Prostate gland (tissue), 2 donors: ENCODE data around the gene PBX3. TPM values are rescaled to one million over a fixed set of nuclear protein-coding genes. Genes with fewer than 3 reads are reported as not detected.

ENCODE experiments used
- DNase-seq: peaks from one replicate; pipeline ENCODE4 v3.0.0-alpha.2; 2019; ENCODE audit warnings: low spot score
- H3K27ac ChIP-seq, 2 donors: fragments of 200-600 bp; sonication (generic); 2 replicates each; pipeline ENCODE4 v1.5.1; 2017 to 2019
- H3K27me3 ChIP-seq: fragments of 200-600 bp; sonication (generic); replicated peaks from 2 replicates; pipeline ENCODE4 v1.5.1; 2019; ENCODE audit not compliant: insufficient read depth
- H3K36me3 ChIP-seq, 2 donors: fragments of 200-600 bp; sonication (generic); 1 replicate in 1 of 2; 2 replicates in 1 of 2; pipeline versions ENCODE4 v1.5.1 to v1.8.1; 2017 to 2019
- H3K4me1 ChIP-seq: fragments of 200-600 bp; sonication (generic); replicated peaks from 2 replicates; pipeline ENCODE4 v1.5.1; 2019
- H3K4me3 ChIP-seq, 2 donors: fragments of 200-600 bp; sonication (generic); 2 replicates each; pipeline ENCODE4 v1.5.1; 2017 to 2019
- H3K9me3 ChIP-seq: fragments of 200-600 bp; sonication (generic); 2 replicates; pipeline ENCODE4 v1.5.1; 2017
- POLR2A ChIP-seq: fragments of 450-650 bp; IDR thresholded peaks from one replicate; pipeline ENCODE4 v1.6.1; 2016; ENCODE audit warnings: antibody characterized with exemption, mild to moderate bottlenecking
- POLR2AphosphoS5 ChIP-seq: sonication (generic); formaldehyde crosslinking; IDR thresholded peaks from one replicate; pipeline ENCODE4 v1.6.1; 2017; ENCODE audit warnings: antibody characterized with exemption
- WGBS: methylation state at CpG from one replicate; pipeline ENCODE4 v1.1.5; 2018; 5-methylcytosine and 5-hydroxymethylcytosine counted together
- intact Hi-C: fragments of 100-400 bp; cut with DNase I; formaldehyde crosslinking; loops from one replicate; pipeline ENCODE4 v1.14.2; 2022
- total RNA-seq, 2 donors: library from RNA; depleted of rRNA; stranded (reverse); fragments of >200 nt; gene quantifications; one replicate each; pipeline ENCODE4 v1.1.0, GENCODE V29; 2016
- TF ChIP-seq, protein P1 (sequence below), 4 experiments: fragments of 200-600 bp in 2 of 4; fragments of 450-650 bp in 2 of 4; sonication (generic) in 2 of 4; IDR thresholded peaks; 1 replicate in 3 of 4; 2 replicates in 1 of 4; pipeline ENCODE4 v1.5.1; 2016 to 2019; ENCODE audit warnings: antibody characterized with exemption in 4 of 4, mild to moderate bottlenecking in 2 of 4, moderate library complexity in 2 of 4

PBX3 gene
- total RNA-seq, 2 donors from 2014 or later, result 48.5 to 77.6 TPM

DNA sequence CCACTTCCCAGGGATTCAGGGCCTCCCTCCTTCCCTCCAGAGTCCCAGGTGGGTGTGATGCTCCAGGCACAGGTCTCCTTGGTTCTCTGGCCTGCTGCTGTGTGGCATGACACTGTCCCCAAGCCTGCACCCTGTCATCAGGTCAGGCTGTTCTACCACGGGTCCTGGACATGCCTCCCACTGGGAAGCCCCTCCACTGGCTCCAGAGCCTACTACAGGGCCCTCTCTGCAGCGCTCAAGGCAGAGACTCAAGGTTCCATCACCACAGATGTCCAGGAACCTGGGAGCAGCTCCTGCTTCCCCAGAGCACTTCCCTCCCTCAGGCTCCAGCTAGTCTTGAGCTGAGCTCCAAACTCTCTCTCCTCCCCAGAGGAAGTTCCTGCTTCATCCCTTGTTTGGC, 237.3 kb downstream of the PBX3 start:
- 89% methylated on average over 2 of the region's 2 CpGs for WGBS
- no peaks in the 10 kb centered on the region for H3K4me1 ChIP-seq
- intact Hi-C loops, result no loop called here
- H3K27ac ChIP-seq, result no peak overlapping the region
- no peak for TF ChIP-seq POLR2AphosphoS5
- TF ChIP-seq, protein P1, sequence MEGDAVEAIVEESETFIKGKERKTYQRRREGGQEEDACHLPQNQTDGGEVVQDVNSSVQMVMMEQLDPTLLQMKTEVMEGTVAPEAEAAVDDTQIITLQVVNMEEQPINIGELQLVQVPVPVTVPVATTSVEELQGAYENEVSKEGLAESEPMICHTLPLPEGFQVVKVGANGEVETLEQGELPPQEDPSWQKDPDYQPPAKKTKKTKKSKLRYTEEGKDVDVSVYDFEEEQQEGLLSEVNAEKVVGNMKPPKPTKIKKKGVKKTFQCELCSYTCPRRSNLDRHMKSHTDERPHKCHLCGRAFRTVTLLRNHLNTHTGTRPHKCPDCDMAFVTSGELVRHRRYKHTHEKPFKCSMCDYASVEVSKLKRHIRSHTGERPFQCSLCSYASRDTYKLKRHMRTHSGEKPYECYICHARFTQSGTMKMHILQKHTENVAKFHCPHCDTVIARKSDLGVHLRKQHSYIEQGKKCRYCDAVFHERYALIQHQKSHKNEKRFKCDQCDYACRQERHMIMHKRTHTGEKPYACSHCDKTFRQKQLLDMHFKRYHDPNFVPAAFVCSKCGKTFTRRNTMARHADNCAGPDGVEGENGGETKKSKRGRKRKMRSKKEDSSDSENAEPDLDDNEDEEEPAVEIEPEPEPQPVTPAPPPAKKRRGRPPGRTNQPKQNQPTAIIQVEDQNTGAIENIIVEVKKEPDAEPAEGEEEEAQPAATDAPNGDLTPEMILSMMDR (IDR thresholded peaks at IDR 0.05), result no peak
- TF ChIP-seq POLR2A, result no peak
- H3K4me3 ChIP-seq, result no peak overlapping the region
- no peaks in the 10 kb centered on the region for H3K27me3 ChIP-seq
- DNase-seq, result no peak
- no peaks in the 10 kb centered on the region for H3K36me3 ChIP-seq
- no peaks in the 10 kb centered on the region for H3K9me3 ChIP-seq

DNA sequence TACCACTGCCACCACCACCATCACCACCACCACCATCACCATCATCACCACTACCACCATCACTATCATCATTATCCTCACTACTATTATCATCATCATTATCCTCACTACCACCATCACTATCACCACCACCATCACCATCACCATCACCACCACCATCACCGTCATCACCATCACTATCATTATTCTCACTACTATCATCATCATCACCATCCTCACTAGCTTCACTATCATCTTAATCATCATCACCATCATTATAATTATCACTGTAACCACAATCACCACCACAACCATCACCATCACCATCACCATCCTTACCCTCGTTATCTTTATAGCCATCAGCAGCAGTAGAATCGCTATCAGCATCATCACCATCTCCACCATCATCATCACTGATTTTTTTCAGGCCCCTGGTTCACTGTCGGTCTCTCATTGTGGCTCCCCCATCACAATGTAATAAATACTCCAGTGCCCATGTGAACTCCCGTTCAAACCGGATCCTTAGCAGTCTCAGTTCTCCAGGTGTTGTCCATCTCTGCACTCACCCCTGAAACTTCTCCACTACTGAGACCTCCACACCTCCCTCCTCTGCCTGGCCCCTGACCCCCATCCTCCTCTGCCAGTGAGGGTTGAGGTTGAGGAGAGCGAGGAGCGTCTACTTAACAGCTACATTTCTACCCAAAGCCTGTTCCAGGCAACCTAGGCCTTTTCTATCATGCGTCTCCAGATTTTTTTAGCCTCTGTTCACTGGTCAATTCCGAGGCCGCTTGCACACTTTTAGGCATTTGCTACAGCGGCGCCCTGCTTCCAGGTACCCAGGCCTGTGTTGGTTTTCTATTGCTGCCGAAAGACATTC, 238.2 kb downstream of the PBX3 start:
- H3K4me3 ChIP-seq, result no peak overlapping the region
- intact Hi-C loops, result no loop called here

DNA sequence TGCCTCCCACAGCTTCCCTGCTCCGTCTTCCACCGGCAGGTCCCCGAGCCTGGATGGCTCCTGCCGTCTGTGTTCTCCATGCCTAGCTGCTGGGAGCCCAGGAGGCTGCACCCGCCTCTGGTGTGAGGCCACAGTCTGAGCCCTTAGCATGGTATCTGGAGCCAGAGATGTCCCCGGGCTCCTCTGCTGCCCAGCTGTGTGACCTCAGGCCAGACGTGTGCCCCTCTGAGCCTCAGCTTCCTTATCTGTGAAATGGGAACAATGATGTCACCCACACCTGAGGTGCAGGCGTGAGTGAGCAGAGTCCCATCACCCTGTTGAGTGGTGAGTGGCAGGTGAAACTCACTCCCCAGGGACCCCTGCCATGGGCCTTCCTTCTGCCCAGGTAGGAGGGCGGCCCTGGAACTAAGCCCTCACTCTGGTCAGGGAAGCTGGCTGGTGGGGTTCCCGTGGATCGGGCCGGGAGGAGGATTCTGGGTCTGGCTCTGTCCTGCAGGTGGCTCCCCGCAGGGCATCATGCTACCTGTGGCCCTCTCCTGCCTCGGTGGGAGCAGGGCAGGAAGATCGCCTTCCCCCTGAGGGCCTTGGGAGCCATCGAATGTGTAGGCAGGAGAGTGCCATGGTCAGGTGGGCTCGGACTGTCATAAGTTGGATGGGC, 239.0 kb downstream of the PBX3 start:
- H3K36me3 ChIP-seq, result no peaks in the 10 kb centered on the region
- no peaks in the 10 kb centered on the region for H3K9me3 ChIP-seq
- no peaks in the 10 kb centered on the region for H3K4me1 ChIP-seq
- intact Hi-C loops, result no loop called here
- 84% methylated on average over 17 of the region's 17 CpGs for whole genome bisulfite sequencing
- no peak for TF ChIP-seq POLR2A
- no peak for TF ChIP-seq POLR2AphosphoS5
- TF ChIP-seq, protein P1 (IDR thresholded peaks at IDR 0.05), result no peak
- H3K27me3 ChIP-seq, result no peaks in the 10 kb centered on the region
- H3K4me3 ChIP-seq, result no peak overlapping the region
- DNase-seq, result no peak
- no peak overlapping the region for H3K27ac ChIP-seq

More for the DNA sequence above, 238.2 kb downstream of the PBX3 start:
- Histone ChIP-seq H3K9me3 (no peaks in the 10 kb centered on the region), H3K4me1 (no peaks in the 10 kb centered on the region), H3K36me3 (no peaks in the 10 kb centered on the region), H3K27me3 (no peaks in the 10 kb centered on the region), H3K27ac (no peak overlapping the region)
- 88% methylated on average over 14 of the region's 14 CpGs for WGBS
- no peak for TF ChIP-seq POLR2A
- TF ChIP-seq, protein P1 (IDR thresholded peaks at IDR 0.05), result no peak
- DNase-seq, result no peak

DNA sequence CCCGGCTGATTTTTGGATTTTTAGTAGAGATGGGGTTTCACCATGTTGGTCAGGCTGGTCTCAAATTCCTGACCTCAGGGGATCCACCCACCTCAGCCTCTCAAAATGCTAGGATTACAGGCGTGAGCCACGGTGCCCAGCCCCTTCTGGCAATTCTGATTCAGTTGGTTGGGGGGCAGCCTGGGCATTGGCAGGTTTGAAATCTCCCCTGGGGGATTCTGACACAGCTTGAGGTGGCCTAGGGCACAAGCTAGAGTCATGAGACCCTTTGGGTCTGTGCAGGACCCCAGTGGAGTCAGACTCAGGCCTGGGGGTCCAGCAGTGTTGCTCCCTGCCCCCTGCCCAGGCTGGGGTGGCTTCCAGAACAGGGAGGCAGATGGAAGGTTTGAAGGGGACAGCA, 239.8 kb downstream of the PBX3 start:
- no peak for TF ChIP-seq POLR2A
- TF ChIP-seq, protein P1 (IDR thresholded peaks at IDR 0.05), result no peak
- no peak for TF ChIP-seq POLR2AphosphoS5
- no peak overlapping the region for H3K4me3 ChIP-seq
- no peaks in the 10 kb centered on the region for H3K4me1 ChIP-seq
- intact Hi-C loops, result no loop called here
- DNase-seq, result no peak
- no peaks in the 10 kb centered on the region for H3K9me3 ChIP-seq
- 79% methylated on average over 3 of the region's 3 CpGs for WGBS
- no peaks in the 10 kb centered on the region for H3K27me3 ChIP-seq
- no peaks in the 10 kb centered on the region for H3K36me3 ChIP-seq
- H3K27ac ChIP-seq, result no peak overlapping the region

DNA sequence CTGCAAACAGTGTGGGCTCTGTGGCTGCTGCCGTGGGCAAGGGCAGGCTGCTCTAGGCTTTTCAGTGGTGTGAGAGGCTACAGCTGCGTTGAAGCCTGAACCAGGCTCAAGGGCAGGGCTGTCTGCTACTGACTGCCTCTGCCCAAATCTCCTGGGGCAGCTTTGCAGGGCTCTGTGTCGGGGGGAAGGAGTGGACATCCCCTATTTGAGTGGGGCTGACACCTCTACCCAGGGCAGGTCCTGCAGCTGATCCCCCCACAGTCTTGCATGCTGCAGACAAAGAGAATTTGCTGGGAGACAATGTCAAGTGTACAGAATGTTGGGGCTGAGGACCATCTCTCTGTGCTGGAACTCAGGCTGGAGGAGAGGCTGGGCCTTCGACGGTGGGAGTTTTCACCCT, 240.2 kb downstream of the PBX3 start:
- no peaks in the 10 kb centered on the region for H3K9me3 ChIP-seq
- DNase-seq, result no peak
- TF ChIP-seq POLR2A (no peak), POLR2AphosphoS5 (no peak)
- TF ChIP-seq, protein P1 (IDR thresholded peaks at IDR 0.05), result no peak
- no peaks in the 10 kb centered on the region for H3K4me1 ChIP-seq
- H3K4me3 ChIP-seq, result no peak overlapping the region
- H3K36me3 ChIP-seq, result no peaks in the 10 kb centered on the region
- intact Hi-C loops, result no loop called here
- WGBS, result 88% methylated on average over 5 of the region's 5 CpGs
- no peak overlapping the region for H3K27ac ChIP-seq
- H3K27me3 ChIP-seq, result no peaks in the 10 kb centered on the region
